Smooth muscle cell of the coronary artery (primary cell): Measurements from ENCODE around the gene GADD45GIP1. TPM values are rescaled to one million over a fixed set of nuclear protein-coding genes. Genes with fewer than 3 reads are reported as not detected.

Experiments
- total RNA-seq: library from RNA; depleted of rRNA; stranded (reverse); fragments of >200 nt; gene quantifications from 2 replicates; pipeline ENCODE4 v1.2.3, GENCODE V29; 2014; ENCODE audit warnings: low replicate concordance

GADD45GIP1 gene
- total RNA-seq = 21.4 and 38.0 TPM in 2 replicates

GRCh38 chr19:12956446-12957388, at the start of gene GADD45GIP1:
GADD45GIP1 (minus strand) TSS chr19:12957223; CDS start chr19:12957212, 11 bp downstream.

GRCh38 chr19:12994701-12995595, 37.9 kb upstream of the GADD45GIP1 start, which contains the start of gene NFIX:
NFIX (plus strand) TSS chr19:12995475; CDS start chr19:12995838, 363 bp downstream.

GRCh38 chr19:12969292-12969988, 12.4 kb upstream of the GADD45GIP1 start, which contains the start of gene DAND5:
DAND5 (plus strand) TSS chr19:12969576; CDS start chr19:12969661, 85 bp downstream.

GRCh38 chr19:12945479-12946091, 11.4 kb downstream of the GADD45GIP1 start, which contains the start of gene RAD23A:
RAD23A (plus strand) TSS chr19:12945862; CDS start chr19:12945949, 87 bp downstream.

GRCh38 chr19:12937927-12938778, 18.9 kb downstream of the GADD45GIP1 start, which contains the start of gene CALR:
CALR (plus strand) TSS chr19:12938609; CDS start chr19:12938680, 71 bp downstream.

GRCh38 chr19:12933287-12934072, 23.5 kb downstream of the GADD45GIP1 start, which contains the start of gene FARSA:
FARSA (minus strand) TSS chr19:12933711; CDS start chr19:12933696, 15 bp downstream.

Other genes with a start within 250 kb of the GADD45GIP1 start
- gene TNPO2, start 233.3 kb downstream of the GADD45GIP1 start, total RNA-seq = 26.8 and 65.9 TPM in 2 replicates
- 133 and 152 TPM in 2 replicates for gene TRIR, start 222.5 kb downstream of the GADD45GIP1 start, total RNA-seq
- gene GET3, start 219.7 kb downstream of the GADD45GIP1 start, total RNA-seq = 107 and 190 TPM in 2 replicates
- not detected in 2 replicates for gene BEST2, start 205.4 kb downstream of the GADD45GIP1 start, total RNA-seq
- 15.7 and 18.7 TPM in 2 replicates for gene HOOK2, start 181.7 kb downstream of the GADD45GIP1 start, total RNA-seq
- gene JUNB, start 165.7 kb downstream of the GADD45GIP1 start, total RNA-seq = 33.2 and 138 TPM in 2 replicates
- gene PRDX2, start 155.4 kb downstream of the GADD45GIP1 start, total RNA-seq = 169 and 248 TPM in 2 replicates
- 0.30 TPM in 1 of 2 replicates, not detected in the other for gene THSD8, start 155.2 kb downstream of the GADD45GIP1 start, total RNA-seq
- 9.7 and 15.9 TPM in 2 replicates for gene RNASEH2A, start 150.6 kb downstream of the GADD45GIP1 start, total RNA-seq
- not detected in 2 replicates for gene RTBDN, start 122.6 kb downstream of the GADD45GIP1 start, total RNA-seq
- 0.35 TPM in 1 of 2 replicates, not detected in the other for gene MAST1, start 118.7 kb downstream of the GADD45GIP1 start, total RNA-seq
- 25.7 and 31.3 TPM in 2 replicates for gene DNASE2, start 75.8 kb downstream of the GADD45GIP1 start, total RNA-seq
- gene KLF1, start 70.0 kb downstream of the GADD45GIP1 start, total RNA-seq = 0.12 TPM in 1 of 2 replicates, not detected in the other
- gene GCDH, start 66.1 kb downstream of the GADD45GIP1 start, total RNA-seq = 13.3 and 19.8 TPM in 2 replicates
- gene SYCE2, start 37.9 kb downstream of the GADD45GIP1 start, total RNA-seq = 0.08 TPM in 1 of 2 replicates, not detected in the other
- 38.4 and 44.9 TPM in 2 replicates for gene FARSA, start 23.5 kb downstream of the GADD45GIP1 start, total RNA-seq
- 1,958 and 2,935 TPM in 2 replicates for gene CALR, start 18.6 kb downstream of the GADD45GIP1 start, total RNA-seq
- gene RAD23A, start 11.4 kb downstream of the GADD45GIP1 start, total RNA-seq = 53.6 and 59.7 TPM in 2 replicates
- gene DAND5, start 12.4 kb upstream of the GADD45GIP1 start, total RNA-seq = 0.08 TPM in 1 of 2 replicates, not detected in the other
- 42.4 and 45.6 TPM in 2 replicates for gene NFIX, start 38.3 kb upstream of the GADD45GIP1 start, total RNA-seq
- 8.6 TPM in 1 of 2 replicates, not detected in the other for gene LYL1, start 145.6 kb upstream of the GADD45GIP1 start, total RNA-seq
- gene TRMT1, start 159.5 kb upstream of the GADD45GIP1 start, total RNA-seq = 26.3 and 41.8 TPM in 2 replicates
- 31.9 and 47.0 TPM in 2 replicates for gene NACC1, start 161.0 kb upstream of the GADD45GIP1 start, total RNA-seq
- gene STX10, start 193.2 kb upstream of the GADD45GIP1 start, total RNA-seq = 88.3 and 90.8 TPM in 2 replicates
- 7.1 and 20.1 TPM in 2 replicates for gene IER2, start 193.2 kb upstream of the GADD45GIP1 start, total RNA-seq